Hepatocyte (in vitro differentiated cells): ENCODE results near the gene RNF111.

Experiments
- EZH2 ChIP-seq: fragments of 200-600 bp; sonication (generic); IDR thresholded peaks from 2 replicates; pipeline ENCODE4 v1.6.1; 2016; ENCODE audit warnings: antibody characterized with exemption, mild to moderate bottlenecking, borderline replicate concordance
- EZH2phosphoT487 ChIP-seq: fragments of 200-600 bp; sonication (generic); IDR thresholded peaks from one replicate; pipeline ENCODE4 v1.6.1; 2018; ENCODE audit warnings: antibody characterized with exemption, mild to moderate bottlenecking, low read depth, moderate library complexity; ENCODE audit not compliant: unreplicated experiment, severe bottlenecking
- TF ChIP-seq, protein P1 (sequence below): fragments of 200-600 bp; sonication (generic); IDR thresholded peaks from 2 replicates; pipeline ENCODE4 v1.5.1; 2016; ENCODE audit warnings: antibody characterized with exemption, mild to moderate bottlenecking; ENCODE audit not compliant: poor library complexity

- TF ChIP-seq, protein P1, sequence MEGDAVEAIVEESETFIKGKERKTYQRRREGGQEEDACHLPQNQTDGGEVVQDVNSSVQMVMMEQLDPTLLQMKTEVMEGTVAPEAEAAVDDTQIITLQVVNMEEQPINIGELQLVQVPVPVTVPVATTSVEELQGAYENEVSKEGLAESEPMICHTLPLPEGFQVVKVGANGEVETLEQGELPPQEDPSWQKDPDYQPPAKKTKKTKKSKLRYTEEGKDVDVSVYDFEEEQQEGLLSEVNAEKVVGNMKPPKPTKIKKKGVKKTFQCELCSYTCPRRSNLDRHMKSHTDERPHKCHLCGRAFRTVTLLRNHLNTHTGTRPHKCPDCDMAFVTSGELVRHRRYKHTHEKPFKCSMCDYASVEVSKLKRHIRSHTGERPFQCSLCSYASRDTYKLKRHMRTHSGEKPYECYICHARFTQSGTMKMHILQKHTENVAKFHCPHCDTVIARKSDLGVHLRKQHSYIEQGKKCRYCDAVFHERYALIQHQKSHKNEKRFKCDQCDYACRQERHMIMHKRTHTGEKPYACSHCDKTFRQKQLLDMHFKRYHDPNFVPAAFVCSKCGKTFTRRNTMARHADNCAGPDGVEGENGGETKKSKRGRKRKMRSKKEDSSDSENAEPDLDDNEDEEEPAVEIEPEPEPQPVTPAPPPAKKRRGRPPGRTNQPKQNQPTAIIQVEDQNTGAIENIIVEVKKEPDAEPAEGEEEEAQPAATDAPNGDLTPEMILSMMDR, result no peak
- TF ChIP-seq EZH2, result no peak
- TF ChIP-seq EZH2phosphoT487, result no peak
Measured at GRCh38 chr15:59120937-59121336, 133.5 kb downstream of the RNF111 start.
